Measurements from ENCODE around the gene RASGRP1. TPM values are rescaled to one million over a fixed set of nuclear protein-coding genes. Genes with fewer than 3 reads are reported as not detected.

The RASGRP1 gene
- total RNA-seq, 1 donor from 2014 or later: 110 TPM

DNA sequence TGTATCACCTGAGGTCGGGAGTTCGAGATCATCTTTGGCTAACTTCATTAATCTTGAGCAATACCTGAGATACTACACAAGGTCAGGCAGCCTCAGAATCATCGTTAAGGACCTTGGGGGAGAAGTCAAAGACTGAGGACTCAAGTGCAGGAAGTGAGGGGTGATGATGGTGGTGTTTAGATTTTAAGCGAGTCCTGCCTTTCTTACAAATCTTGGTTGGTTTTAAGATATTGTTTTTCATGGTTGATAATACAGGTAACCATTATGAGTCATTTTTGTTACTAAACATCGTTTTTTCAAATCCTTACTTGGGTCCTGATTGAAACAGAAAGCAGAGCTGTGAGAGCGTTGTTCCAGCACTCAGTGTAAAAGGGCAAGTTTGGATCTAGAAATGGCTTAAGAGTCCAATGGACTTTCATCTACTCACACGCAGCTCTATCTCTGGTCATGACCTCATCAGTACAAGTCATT lies 4.1 kb downstream of the RASGRP1 start:
- intact Hi-C loops (cut with micrococcal nuclease): loop anchor here (1.0 to 10.0 kb wide), 8 partner anchors 30 to 584 kb away; no protein-coding TSS in a partner anchor
- H3K4me1 Mint-ChIP-seq (ENCODE audit: low read depth): peaks cover 82% of the 10 kb centered on the region
- H3K27me3 Mint-ChIP-seq (ENCODE audit: insufficient read depth): no peaks in the 10 kb centered on the region
- H3K36me3 Mint-ChIP-seq (ENCODE audit: low read depth): peaks cover 72% of the 10 kb centered on the region
- DNase-seq (ENCODE audit: low spot score): no peak
- peak overlapping the region; percentile 98 for H3K27ac Mint-ChIP-seq
- peak overlapping the region; percentile 96 for H3K4me3 Mint-ChIP-seq
- no peaks in the 10 kb centered on the region for H3K9me3 Mint-ChIP-seq

DNA sequence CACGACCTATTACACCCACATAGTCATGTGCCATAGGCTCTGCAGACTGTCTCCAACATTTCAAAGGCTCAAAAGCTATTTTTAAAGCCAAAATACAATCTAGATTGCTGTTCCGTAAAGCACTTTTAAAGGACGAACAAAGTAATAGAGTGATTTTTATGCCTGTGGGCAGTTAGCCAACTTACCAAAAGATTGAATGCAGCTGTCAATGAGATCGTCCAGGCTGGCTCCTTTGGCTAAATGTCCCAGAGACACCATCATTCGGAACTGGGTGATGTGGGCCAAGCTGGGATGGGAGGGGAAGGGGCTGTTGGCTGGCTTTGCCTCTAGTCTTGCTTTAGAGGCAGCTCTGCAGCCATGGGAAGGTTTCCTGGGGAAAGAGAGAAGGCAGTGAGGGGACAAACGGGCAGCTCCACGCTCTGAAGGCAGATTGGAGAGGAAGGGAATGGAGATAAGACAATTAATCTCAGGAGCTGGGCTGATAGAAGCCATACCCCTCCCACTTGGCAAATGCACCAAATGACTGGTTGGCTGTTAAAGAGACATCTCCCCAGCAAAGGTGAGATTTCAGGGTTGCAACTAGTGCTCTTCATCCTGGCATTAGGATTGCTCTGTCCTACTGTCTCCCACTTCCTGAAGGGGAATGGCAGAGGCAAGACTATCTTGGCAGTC lies 4.8 kb downstream of the RASGRP1 start:
- H3K27me3 Mint-ChIP-seq (ENCODE audit: insufficient read depth): no peaks in the 10 kb centered on the region
- intact Hi-C loops (cut with micrococcal nuclease): loop anchor here (1.0 to 10.0 kb wide), 11 partner anchors 29 to 1225 kb away; partner anchors contain the start of gene FSIP1
- H3K4me1 Mint-ChIP-seq (ENCODE audit: low read depth): peaks cover 85% of the 10 kb centered on the region
- no peak for DNase-seq (ENCODE audit: low spot score)
- H3K9me3 Mint-ChIP-seq: no peaks in the 10 kb centered on the region
- H3K36me3 Mint-ChIP-seq (ENCODE audit: low read depth): peaks cover 79% of the 10 kb centered on the region
- peak overlapping the region; percentile 96 for H3K4me3 Mint-ChIP-seq
- peak overlapping the region; percentile 98 for H3K27ac Mint-ChIP-seq

DNA sequence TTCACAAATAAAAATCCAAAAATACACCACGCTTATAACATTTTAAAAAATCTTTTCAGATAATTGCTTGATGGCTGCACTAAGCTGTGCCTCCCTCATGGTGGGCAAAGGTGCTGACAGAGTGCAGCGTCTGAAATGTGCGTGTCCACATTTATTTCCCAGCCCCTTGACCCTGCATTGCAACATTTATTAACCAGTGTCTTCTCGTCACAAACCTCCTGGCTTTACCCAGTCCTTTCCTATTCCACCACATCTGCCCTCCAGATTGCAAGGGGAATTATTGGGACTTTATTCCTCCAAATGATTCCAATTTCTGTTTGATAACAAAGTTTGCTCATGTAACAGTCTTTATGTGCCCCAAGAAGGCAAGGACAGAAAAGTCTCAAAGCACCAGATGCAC lies 5.5 kb downstream of the RASGRP1 start:
- intact Hi-C loops (cut with micrococcal nuclease): loop anchor here (5.0 to 10.0 kb wide), 3 partner anchors 37 to 1226 kb away; partner anchors contain the start of gene FSIP1
- no peaks in the 10 kb centered on the region for H3K9me3 Mint-ChIP-seq

DNA sequence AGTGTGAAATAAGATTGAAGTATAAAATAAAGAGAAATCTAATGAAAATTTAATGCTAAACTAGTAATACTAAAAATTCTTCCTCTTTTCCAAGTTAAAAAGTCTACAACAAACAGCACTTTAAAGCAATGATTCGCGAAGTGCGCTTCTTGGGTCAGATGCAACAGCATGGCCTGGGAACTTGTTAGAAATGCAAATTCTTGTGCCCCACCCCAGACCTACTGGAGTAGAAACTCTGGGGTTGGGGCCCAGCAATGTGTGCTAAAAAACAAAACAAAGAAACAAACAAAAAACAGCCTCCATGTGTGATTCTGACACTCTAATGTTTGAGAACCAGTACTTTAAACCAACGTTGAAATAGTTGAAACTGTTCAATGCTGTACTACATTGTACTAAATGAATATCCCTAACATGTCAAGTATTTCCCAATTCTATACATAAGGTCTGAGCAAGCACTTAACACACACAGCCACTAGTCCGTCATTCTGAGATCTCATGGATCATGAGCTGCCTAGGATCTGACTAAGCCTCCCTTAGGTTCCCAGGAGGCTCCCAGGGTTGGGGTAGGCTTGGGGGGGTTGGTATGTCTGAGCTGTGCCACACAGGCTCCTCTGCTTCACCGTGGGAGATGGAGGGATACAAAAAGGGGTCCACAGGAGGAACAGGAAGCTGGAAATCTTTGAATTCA lies 6.1 kb downstream of the RASGRP1 start:
- Mint-ChIP-seq H3K27me3 (ENCODE audit: insufficient read depth) (no peaks in the 10 kb centered on the region), H3K36me3 (ENCODE audit: low read depth) (peaks cover 81% of the 10 kb centered on the region), H3K9me3 (no peaks in the 10 kb centered on the region), H3K4me3 (peak overlapping the region; percentile 96), H3K4me1 (ENCODE audit: low read depth) (peaks cover 97% of the 10 kb centered on the region), H3K27ac (peak overlapping the region; percentile 93)
- no peak for DNase-seq (ENCODE audit: low spot score)
- intact Hi-C loops (cut with micrococcal nuclease): loop anchor here (1.0 to 10.0 kb wide), 4 partner anchors 11 to 1226 kb away; partner anchors contain the start of gene FSIP1

More for the DNA sequence above, 5.5 kb downstream of the RASGRP1 start:
- Mint-ChIP-seq H3K36me3 (ENCODE audit: low read depth) (peaks cover 79% of the 10 kb centered on the region), H3K27me3 (ENCODE audit: insufficient read depth) (no peaks in the 10 kb centered on the region), H3K4me3 (peak overlapping the region; percentile 96), H3K27ac (peak overlapping the region; percentile 98), H3K4me1 (ENCODE audit: low read depth) (peaks cover 91% of the 10 kb centered on the region)
- DNase-seq (ENCODE audit: low spot score): no peak

DNA sequence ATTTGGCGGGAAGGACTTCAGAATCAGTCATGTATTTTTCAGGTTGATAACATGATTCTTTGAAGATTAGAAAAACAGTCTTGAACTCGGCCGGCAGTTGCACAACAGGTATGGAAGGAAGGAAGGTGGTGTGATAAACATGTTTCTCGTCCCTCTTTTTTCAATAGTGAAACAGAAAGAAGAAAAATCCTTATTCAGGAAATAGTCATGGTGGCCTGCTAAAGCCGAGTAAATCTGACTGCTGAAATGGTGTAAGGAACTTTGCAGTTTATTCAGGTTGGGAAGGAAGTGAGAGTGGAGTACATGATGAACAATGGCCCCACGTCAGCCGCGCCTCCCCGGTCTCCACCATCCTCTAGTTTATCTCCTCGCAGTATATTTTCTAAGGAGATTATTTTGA lies 6.7 kb downstream of the RASGRP1 start:
- Mint-ChIP-seq H3K36me3 (ENCODE audit: low read depth) (peaks cover 81% of the 10 kb centered on the region), H3K27me3 (ENCODE audit: insufficient read depth) (no peaks in the 10 kb centered on the region), H3K9me3 (no peaks in the 10 kb centered on the region), H3K4me3 (peak overlapping the region; percentile 96), H3K27ac (peak overlapping the region; percentile 93), H3K4me1 (ENCODE audit: low read depth) (peaks cover 100% of the 10 kb centered on the region)
- intact Hi-C loops (cut with micrococcal nuclease): loop anchor here (1.0 to 10.0 kb wide), 4 partner anchors 11 to 1227 kb away; partner anchors contain the start of gene FSIP1
- DNase-seq (ENCODE audit: low spot score): no peak

DNA sequence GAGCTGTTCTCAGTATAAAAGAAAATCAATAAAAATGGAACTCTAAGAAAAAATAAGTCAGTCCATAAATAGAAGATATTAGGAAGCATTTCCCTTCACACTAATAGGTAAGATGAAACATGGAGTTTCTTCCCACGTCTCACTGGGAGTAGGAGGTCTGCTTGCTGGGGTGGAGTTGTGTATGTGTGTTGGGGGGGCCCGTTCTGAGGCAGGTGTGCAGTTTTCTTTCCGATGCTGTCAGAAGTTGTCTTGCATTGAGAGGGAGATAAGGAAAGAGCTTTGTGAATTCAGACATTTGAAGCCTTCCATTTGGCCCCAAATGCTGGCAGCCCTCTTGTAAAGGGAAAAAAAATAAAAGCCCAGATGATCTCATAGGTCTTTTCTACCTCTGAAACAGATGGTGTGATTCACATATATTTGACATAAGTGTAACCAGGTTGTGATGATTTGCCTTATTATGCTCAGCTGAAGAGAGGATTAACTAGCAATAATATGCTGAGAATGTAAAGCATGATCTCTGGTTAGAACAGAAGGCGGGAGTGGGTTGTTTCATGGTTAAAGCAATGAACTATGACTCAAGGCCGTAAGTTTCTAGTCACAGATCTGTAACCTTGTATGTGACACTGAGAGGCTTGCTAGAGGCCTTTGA lies 8.8 kb downstream of the RASGRP1 start:
- H3K27me3 Mint-ChIP-seq (ENCODE audit: insufficient read depth): no peaks in the 10 kb centered on the region
- DNase-seq (ENCODE audit: low spot score): no peak
- intact Hi-C loops (cut with micrococcal nuclease): loop anchor here (1.0 to 10.0 kb wide), 5 partner anchors 34 to 1229 kb away; partner anchors contain the start of gene FSIP1
- peak overlapping the region; percentile 96 for H3K4me3 Mint-ChIP-seq
- no peaks in the 10 kb centered on the region for H3K9me3 Mint-ChIP-seq
- H3K27ac Mint-ChIP-seq: peak overlapping the region; percentile 93
- H3K36me3 Mint-ChIP-seq (ENCODE audit: low read depth): peaks cover 74% of the 10 kb centered on the region
- H3K4me1 Mint-ChIP-seq (ENCODE audit: low read depth): peaks cover 97% of the 10 kb centered on the region

DNA sequence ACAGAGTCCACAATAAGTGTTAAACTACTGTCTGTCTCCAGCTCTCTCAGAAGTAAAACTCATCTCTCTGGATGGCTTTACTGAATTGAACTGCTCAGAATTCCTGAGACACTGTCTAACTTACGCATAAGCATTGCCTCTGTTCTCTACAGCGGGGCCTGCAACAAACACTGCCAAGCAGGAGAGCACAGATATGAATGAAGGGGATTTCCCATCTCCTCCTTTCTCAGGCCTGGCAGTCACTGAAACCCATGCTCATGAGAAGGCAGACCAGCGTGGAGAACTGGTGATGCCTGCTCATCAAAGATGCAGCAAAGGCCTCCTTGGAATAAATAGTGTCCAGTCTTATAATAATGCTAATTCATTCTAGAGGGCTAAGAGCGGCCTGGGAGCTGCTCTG lies 10.3 kb downstream of the RASGRP1 start:
- Mint-ChIP-seq H3K4me1 (ENCODE audit: low read depth) (peaks cover 87% of the 10 kb centered on the region), H3K9me3 (no peaks in the 10 kb centered on the region), H3K4me3 (peak overlapping the region; percentile 96), H3K27me3 (ENCODE audit: insufficient read depth) (no peaks in the 10 kb centered on the region), H3K36me3 (ENCODE audit: low read depth) (peaks cover 68% of the 10 kb centered on the region), H3K27ac (peak overlapping the region; percentile 93)
- intact Hi-C loops (cut with micrococcal nuclease): loop anchor here (10.0 kb wide), 1 partner anchor 1230 kb away; the partner anchor contains the start of gene FSIP1
- no peak for DNase-seq (ENCODE audit: low spot score)

DNA sequence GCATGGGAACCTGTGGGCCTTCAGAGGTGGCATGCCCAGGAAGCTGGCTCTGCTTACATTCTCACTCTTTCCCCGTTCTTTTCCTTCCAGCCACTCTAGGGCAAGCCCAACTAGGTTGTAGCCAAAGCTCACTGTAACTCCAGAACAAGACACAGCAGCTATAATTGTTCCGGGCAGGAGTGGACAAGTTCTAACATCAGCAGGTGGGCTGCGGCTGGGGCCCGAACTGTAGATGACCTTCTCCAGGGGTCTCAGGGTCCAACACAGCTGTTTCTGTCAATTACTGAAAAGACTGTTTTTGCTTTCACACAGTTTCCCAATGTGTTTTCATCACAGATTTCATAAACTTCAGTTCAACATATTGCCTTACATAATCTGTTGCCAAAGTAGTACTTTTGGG lies 11.5 kb downstream of the RASGRP1 start:
- Mint-ChIP-seq H3K4me1 (ENCODE audit: low read depth) (peaks cover 87% of the 10 kb centered on the region), H3K36me3 (ENCODE audit: low read depth) (peaks cover 66% of the 10 kb centered on the region), H3K27ac (peak overlapping the region; percentile 93), H3K27me3 (ENCODE audit: insufficient read depth) (no peaks in the 10 kb centered on the region), H3K9me3 (no peaks in the 10 kb centered on the region), H3K4me3 (peak overlapping the region; percentile 96)
- intact Hi-C loops (cut with micrococcal nuclease): loop anchor here (10.0 kb wide), 1 partner anchor 1232 kb away; the partner anchor contains the start of gene FSIP1
- DNase-seq (ENCODE audit: low spot score): no peak

DNA sequence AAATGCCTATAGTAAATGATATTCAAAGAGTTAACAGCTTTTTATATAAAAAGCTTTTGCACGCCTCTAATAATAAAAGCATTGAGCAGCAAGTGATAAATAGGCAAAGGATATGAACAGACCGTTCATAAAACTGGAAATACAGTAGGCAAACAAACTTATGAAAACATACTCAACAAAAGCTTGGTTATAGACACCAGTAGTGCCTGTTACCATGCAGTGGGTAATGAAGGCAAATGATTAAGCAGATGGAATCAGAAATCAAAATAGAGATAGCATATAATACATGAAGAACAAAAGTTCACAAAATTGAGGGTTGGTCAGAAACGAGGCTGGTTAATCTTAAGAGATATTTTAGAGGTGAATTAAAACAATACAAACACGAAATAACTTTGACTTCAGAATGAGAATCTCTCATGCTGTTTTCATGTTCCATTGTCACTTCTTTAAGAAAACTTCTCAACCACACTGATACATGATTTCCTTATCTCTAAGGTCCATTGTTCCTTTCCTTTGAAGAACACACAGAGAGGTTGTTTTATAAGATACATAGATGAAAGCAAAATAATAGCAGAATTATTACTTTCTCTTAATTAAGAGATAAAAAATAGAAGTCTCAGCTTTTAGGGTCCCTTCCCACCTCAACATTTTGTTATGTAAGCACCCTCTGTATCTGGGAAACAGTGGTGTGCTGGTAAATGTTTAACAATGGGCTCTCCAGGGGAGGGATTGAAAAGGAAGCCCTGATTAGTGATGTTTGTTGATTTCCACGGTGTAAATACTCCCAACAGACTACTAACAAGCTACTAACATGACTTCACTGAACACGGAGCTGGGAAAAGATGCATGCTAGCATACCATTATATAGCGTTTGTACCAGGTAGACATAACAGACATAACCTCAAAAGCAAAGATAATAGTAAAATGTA lies 12.6 kb downstream of the RASGRP1 start:
- DNase-seq (ENCODE audit: low spot score): no peak
- peak overlapping the region; percentile 48 for H3K4me3 Mint-ChIP-seq
- H3K36me3 Mint-ChIP-seq (ENCODE audit: low read depth): peaks cover 65% of the 10 kb centered on the region
- H3K4me1 Mint-ChIP-seq (ENCODE audit: low read depth): peaks cover 87% of the 10 kb centered on the region
- H3K27ac Mint-ChIP-seq: peak overlapping the region; percentile 68
- H3K9me3 Mint-ChIP-seq: no peaks in the 10 kb centered on the region
- intact Hi-C loops (cut with micrococcal nuclease): loop anchor here (1.0 to 10.0 kb wide), 2 partner anchors 11 to 1233 kb away; partner anchors contain the start of gene FSIP1
- H3K27me3 Mint-ChIP-seq (ENCODE audit: insufficient read depth): no peaks in the 10 kb centered on the region

DNA sequence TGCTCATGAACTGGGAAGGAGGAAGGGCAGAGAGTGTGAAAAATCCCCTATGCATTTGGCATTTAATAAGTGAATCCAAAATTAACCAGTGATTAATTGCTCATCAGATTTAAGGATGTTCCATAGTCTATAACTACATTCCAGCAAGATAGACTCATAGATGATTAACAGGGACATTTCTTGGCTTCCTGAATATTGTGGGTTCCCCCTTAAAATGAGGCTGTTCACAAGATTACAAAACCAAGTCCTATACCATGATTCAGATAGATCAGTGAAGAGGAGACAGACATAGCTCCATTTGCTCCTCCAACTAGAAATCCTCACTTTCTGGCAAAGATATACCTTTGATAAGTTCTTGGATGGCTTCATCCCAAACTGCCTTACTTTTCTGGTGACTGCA lies 15.4 kb downstream of the RASGRP1 start:
- Mint-ChIP-seq H3K4me3 (no peak overlapping the region), H3K9me3 (no peaks in the 10 kb centered on the region)
- intact Hi-C loops (cut with micrococcal nuclease): no loop called here

DNA sequence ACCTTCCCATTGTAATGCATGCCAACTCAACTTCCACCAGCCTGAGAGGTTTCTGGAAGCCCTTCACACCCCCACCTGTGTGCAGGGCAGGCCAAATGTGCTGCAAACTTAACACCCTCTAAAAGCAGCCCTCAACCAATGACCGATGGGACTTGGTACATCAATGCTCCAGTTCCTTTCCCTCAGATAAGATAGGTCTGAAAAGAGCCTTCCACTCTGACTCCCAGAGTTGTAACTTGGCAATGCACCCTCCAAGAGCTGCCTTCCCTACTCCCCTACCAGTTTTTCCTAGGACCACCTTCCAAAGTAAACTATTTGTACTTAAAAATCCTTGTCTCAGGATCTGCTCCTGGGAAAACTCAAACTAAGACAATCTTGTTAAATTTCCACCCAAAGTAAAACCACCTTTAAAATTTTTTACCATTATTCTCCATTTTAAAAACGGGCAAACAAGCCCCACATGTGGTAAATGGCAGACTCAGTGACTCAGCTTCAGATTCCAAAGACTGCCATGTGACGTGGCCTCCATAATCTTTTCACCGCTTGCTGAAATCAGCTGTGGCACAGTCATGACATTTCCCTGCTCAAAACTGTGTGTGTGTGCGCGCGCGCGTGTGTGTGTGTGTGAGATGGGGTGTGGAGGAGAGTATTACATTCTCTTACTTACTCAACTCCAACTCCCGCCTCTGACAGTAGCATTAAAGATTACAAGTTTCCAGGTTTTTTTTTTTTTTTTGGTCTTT lies 17.2 kb downstream of the RASGRP1 start:
- H3K27me3 Mint-ChIP-seq (ENCODE audit: insufficient read depth): no peaks in the 10 kb centered on the region
- intact Hi-C loops (cut with micrococcal nuclease): loop anchor here (1.0 kb wide), 1 partner anchor 11 kb away; no protein-coding TSS in a partner anchor
- H3K4me1 Mint-ChIP-seq (ENCODE audit: low read depth): peaks cover 83% of the 10 kb centered on the region
- H3K36me3 Mint-ChIP-seq (ENCODE audit: low read depth): peaks cover 59% of the 10 kb centered on the region
- no peak overlapping the region for H3K4me3 Mint-ChIP-seq
- DNase-seq (ENCODE audit: low spot score): no peak
- peak overlapping the region; percentile 55 for H3K27ac Mint-ChIP-seq
- no peaks in the 10 kb centered on the region for H3K9me3 Mint-ChIP-seq

More for the DNA sequence above, 15.4 kb downstream of the RASGRP1 start:
- Mint-ChIP-seq H3K27ac (peak overlapping the region; percentile 46), H3K4me1 (ENCODE audit: low read depth) (peaks cover 87% of the 10 kb centered on the region), H3K36me3 (ENCODE audit: low read depth) (peaks cover 61% of the 10 kb centered on the region), H3K27me3 (ENCODE audit: insufficient read depth) (no peaks in the 10 kb centered on the region)
- DNase-seq (ENCODE audit: low spot score): no peak

All from activated T-helper 1 cell treated with anti-CD3 and anti-CD28 coated beads, Interleukin-12 subunit alpha, Interleukin-12 subunit beta, Interleukin-2, Interleukin-4 antibody, amounts not matched to agents 30 ng/mL and 10 ng/mL and 1 ng/mL, durations not matched to agents 14 hours and 24 hours and 36 hours (primary cell).